Activated T-cell treated with anti-CD3 and anti-CD28 coated beads for 1 hour (primary cell): ENCODE measurements around the gene FRMPD1.
A peak's percentile ranks its signal among the peaks of the same experiment; 100 is the strongest.
"Not testable (repeated sequence)": the region's sequence is repeated elsewhere in the genome, so short reads cannot be mapped to it uniquely, and the experiment has no call there.

Source experiments
- DNase-seq: peaks from one replicate; pipeline ENCODE4 v3.0.0-alpha.2; 2020; ENCODE audit warnings: low read depth

The FRMPD1 gene

GRCh38 chr9:37732952-37733351 lies 82.2 kb downstream of the FRMPD1 start:
- DNase-seq = no peak

GRCh38 chr9:37739222-37739621 lies 88.5 kb downstream of the FRMPD1 start:
- no peak for DNase-seq

DNA sequence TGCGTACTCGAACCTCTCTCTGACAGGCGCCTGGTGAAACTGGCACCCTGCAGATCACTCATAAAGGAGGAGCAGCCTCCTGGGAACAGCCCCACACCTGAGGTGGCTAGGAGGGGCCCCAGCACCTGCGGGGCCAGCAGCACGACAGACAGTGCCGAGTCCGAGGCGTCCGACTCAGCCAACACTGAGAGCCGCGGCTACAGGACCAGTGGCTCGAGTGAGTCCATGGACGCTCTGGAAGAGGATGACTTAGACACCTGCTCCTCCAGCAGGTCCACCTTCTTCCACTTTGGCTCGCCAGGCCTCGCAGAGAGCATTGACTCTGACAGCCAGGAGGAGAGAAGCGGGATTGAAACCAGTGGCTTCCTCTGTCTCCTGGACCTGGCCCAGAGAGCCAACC lies 89.4 kb downstream of the FRMPD1 start:
- DNase-seq = no peak

GRCh38 chr9:37740631-37741328 lies 90.0 kb downstream of the FRMPD1 start:
- no peak for DNase-seq

GRCh38 chr9:37745970-37746369 lies 95.2 kb downstream of the FRMPD1 start:
- DNase-seq = no peak

- no peak for DNase-seq
These were observed 95.9 kb downstream of the FRMPD1 start for GRCh38 chr9:37746448-37747270.

DNA sequence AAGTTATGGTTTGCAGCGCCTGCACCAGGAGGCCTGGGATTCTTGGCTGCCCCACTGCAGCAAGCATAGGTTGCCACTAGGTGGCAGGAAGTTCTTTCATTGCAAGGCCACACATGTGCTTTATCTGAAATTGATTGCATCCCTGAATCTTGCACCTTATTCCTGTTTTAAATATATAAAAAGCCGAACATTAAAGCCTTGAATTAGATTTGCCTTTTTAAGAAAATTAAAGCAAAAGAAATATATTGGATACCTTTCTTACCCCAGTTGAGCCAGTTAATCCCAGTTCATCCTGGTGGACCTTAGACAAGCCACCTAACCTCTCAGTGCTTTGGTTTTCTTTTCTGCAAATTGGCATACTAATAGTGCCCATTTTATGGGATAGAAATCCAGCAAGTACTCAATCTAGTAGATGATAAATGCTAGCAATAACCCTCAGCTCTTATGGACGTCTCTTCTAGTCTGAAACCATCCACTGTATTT lies 96.6 kb downstream of the FRMPD1 start:
- peak; percentile 39 for DNase-seq

DNA sequence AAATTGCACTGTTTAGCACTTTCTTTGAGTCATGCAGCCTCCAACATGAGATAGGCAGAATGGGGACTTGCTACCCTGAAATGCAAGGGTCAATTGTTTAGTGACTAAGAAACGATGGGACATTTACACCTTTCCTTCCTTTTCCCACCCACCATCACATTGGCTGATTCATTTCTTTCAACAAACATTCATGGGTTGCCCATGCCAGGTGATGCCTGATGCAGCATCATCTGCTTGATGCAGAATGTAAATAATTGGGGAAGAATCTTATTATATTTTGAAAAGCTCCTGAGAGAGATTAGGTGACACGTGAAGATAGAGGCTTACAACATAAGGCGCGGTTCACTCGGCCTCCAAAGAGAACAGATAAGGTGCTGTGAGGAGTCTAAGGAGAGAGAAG lies 98.4 kb downstream of the FRMPD1 start:
- no peak for DNase-seq

DNA sequence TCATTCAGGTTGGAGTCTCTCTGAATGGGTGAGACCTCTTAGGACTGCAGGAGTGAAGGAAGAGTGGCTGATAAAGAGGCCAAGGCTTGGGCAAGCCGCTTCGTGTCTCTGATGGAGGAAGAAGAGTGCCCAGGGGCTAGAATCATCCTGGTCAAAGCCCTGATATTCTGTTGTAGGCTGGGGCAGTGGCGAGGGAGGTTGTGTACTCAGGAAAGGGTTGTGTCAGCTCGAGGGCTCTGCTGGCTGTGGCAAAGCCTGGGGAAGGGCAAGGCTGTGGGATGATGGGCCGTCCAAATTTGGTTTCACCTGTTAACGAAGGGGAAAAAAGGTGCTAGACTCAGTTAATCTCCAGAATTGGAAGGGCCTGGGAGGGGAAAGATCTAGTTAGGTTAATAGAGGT lies 100.4 kb downstream of the FRMPD1 start:
- DNase-seq = no peak

- DNase-seq = not testable (repeated sequence)
These were observed 101.0 kb downstream of the FRMPD1 start for GRCh38 chr9:37751704-37752103.

GRCh38 chr9:37752112-37752511 lies 101.4 kb downstream of the FRMPD1 start:
- not testable (repeated sequence) for DNase-seq

DNA sequence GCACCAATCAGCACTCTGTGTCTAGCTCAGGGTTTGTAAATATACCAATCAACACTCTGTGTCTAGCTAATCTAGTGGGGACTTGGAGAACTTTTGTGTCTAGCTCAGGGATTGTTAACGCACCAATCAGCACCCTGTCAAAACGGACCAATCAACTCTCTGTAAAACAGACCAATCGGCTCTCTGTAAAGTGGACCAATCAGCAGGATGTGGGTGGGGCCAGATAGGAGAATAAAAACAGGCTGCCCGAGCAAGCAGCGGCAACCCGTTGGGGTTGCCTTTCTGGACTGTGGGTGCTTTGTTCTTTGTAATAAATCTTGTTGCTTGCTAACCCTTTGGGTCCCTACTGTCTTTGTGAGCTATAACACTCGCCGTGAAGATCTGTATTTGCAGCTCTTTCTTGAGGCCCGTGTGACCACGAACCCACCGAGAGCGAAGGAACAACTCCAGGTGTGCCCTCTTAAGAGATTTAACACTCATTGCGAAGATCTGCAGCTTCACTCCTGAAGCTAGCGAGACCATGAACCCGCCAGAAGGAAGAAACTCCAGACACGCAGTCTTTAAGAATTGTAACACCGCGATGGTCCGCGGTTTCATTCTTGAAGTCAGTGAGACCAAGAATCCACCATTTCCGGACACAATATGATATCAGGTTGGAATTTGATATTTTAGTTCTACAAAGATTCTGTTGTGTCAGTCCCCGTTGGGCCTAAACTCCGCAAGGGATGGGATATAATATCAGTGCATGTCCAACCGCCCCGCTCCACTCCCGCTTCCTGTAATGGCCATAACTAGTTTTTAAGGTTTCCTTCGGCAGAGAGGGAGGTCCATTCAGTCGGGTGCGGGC lies 102.1 kb downstream of the FRMPD1 start:
- DNase-seq = no peak

DNA sequence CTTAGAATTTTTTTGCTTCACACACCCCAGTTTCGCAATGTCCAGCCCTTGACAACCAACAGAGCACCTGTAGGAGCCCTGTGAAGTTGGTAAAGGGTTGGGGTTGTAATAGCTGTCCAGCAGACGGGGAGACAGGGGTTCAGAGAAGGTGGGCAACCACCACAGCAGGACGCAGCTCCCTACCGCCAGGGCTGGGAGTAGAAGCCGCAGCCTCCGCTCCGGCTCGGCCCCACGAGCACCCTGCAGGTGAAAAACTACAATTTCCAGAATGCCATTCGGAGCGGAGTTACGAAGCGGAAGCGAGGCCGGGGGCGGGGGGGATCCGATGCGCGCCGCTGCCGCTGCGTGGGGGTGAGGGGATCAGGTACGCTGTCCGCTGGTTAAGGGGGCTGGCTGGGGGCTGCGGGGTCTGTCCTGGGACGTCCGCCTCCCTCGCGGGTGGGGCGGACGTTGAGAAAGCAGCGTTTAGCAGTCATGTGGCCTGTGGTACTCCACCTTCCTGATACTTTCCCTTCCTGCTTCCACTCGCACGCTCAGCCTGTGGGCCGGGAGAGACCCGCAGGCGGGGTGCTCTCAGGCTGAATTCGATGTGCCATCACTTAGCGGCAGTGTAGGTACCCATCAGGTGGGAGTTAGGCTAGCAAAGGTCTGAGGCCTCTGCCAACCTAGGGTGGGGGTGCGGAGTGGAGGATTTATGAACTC lies 102.9 kb downstream of the FRMPD1 start, which contains the start of gene TRMT10B:
Gene TRMT10B, plus strand, starts transcription at position 317 of the 702 bp plus-strand sequence. CDS start 8,127 bp downstream, outside the sequence.
- DNase-seq = peak; percentile 55

DNA sequence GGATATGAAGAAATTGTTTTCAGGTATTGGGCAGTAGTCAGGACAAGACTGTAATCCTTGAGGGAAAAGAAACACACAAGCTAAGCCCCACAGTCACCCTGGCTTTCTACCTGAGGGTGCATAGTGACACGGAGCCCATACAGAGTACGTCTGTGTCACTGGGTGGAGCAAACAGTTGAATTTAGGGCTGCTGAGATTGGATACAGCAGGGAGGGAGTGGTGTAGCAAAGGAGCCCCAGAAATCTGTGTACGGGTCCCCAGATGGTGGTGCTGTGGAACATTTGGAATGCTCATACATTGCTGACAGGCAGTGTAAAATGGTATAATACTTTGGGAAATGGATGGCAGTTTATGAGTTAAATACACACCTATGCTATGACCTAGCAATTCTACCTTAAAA lies 108.0 kb downstream of the FRMPD1 start:
- DNase-seq = no peak

DNA sequence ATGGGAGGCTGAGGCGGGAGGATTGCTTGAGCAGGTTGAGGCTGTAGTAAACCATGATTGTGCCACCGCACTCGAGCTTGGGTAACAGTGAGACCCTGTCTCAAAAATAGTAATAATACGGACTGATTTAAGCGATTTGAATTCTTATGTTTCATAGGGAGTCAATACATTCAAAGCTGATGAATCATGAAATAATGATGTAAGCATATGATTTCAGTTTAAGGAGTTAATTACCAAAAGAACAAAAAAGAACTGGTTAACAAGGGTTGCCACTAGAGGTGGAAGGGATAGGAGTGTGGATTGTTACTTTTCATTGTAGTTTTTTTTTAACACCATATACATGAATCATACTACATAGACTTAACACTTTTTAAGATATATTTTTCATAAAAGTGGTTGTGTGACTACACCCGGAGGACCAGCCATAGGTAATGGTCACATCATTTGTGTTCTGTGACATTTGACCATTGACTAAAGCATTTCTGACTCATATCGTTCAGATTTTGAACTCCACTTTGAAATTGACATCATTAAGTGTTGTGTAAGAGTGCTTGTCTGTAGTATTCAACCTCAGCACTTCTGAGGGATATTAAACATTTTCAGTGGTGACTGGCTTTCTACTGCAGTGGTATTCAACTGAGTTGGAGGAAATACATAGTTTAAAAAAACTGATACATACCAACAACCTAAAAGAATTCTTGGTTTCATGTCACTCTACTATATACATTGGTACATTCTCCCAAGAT lies 109.8 kb downstream of the FRMPD1 start:
- no peak for DNase-seq

- no peak for DNase-seq
These were observed 110.8 kb downstream of the FRMPD1 start for GRCh38 chr9:37761511-37761910.

GRCh38 chr9:37765263-37765662 lies 114.5 kb downstream of the FRMPD1 start:
- not testable (repeated sequence) for DNase-seq

- no peak for DNase-seq
These were observed 118.6 kb downstream of the FRMPD1 start for GRCh38 chr9:37769306-37769705.

DNA sequence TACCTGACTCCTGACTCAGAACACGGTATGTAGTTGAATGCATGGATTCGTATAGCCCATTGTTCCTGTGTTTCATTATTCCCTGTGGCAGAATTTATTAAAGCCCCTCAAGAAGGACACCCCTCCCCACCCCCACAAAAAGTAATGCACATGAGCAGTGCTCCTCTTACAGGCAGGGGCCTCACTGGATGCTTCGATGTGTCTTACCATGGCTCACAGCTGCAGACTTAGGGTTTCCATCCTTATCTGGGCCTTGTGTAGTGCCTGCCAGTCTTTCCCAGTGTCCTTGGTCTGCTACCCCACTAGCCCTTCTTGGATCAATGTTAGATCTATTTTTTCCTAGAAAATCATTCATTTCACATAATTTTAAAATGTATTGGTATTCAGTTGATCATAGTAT lies 119.2 kb downstream of the FRMPD1 start:
- no peak for DNase-seq

DNA sequence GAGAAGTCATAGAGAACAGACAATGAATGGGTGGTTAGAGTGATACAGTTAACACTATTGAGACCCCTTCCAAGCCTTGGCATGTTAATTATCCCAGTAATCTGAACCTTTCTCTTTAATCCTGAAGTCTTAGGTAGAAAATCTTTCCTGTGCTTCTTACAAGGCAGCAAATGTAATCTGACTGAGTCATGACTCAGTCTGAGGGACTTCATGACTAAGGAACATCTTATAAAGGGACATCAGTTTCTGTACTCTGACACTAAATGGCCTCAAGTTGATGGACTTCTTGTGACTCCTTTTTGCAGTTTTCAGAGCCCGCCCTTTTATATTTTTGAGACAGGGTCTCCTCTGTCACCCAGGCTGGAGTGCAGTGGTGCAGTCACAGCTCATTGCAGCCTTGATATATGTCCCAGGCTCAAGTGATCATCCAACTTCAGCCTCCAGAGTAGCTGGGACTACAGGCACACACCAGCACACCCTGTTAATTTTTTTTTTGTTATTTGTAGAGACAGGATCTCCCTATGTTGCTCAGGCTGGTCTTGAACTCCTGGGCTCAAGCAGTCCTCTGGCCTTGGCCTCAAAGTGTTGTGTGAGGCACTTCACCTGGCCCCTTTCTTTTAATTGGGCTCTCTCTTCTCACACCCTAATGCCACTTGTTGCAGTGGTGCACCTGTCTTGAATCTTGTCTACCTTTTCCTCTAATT lies 124.6 kb downstream of the FRMPD1 start:
- DNase-seq = no peak
